HCT116 (cell line): ENCODE measurements around the gene FAM3B. TPM values are rescaled to one million over a fixed set of nuclear protein-coding genes. Genes with fewer than 3 reads are reported as not detected.

ENCODE experiments used
- ATAC-seq: fragments of 200-7000 bp; cut with Tn5 transposase; 2 replicates; pipeline ENCODE4 v1.9.1; 2020; ENCODE audit warnings: mild to moderate bottlenecking, moderate library complexity
- BruUV-seq: library from RNA; stranded (reverse); fragments of 400-500 nt; replicated peaks from 2 replicates; lab custom pipeline; 2021; lab: Mats Ljungman, UMichigan
- CTCF ChIA-PET: fragments of 300-600 bp; sonication (Branson Sonifier 250); formaldehyde crosslinking; loops from one replicate; lab custom pipeline; 2021; ENCODE audit warnings: antibody characterized with exemption; lab: Charles Lee
- POLR2A ChIA-PET: fragments of 300-600, 350-600 bp; sonication (Branson Sonifier 250); formaldehyde crosslinking; loops from one replicate; lab custom pipeline; 2021; ENCODE audit warnings: antibody characterized with exemption; lab: Charles Lee
- RAD21 ChIA-PET, 2 experiments: fragments of 300-600 bp; sonication (Branson Sonifier 250); formaldehyde crosslinking; loops; one replicate each; lab custom pipeline; 2023; ENCODE audit warnings: low total read pairs in 2 of 2; ENCODE audit not compliant: uncharacterized antibody in 2 of 2, unreplicated experiment in 2 of 2, low non-redundant PET in 1 of 2; lab: Charles Lee
- DNase-seq: peaks from one replicate; pipeline ENCODE4 v3.0.0-alpha.2; 2010; ENCODE audit warnings: low read depth, low spot score
- H2AFZ ChIP-seq: fragments of 200-600 bp; shearing (Covaris generic), sonication (generic); 2 replicates; pipeline ENCODE4 v1.6.1; 2017; ENCODE audit warnings: low read depth, mixed run types, mixed read lengths, antibody characterized with exemption, low read length; ENCODE audit not compliant: poor library complexity, severe bottlenecking
- H3K27ac ChIP-seq: 2 replicates; pipeline ENCODE4 v1.5.1; 2012; ENCODE audit warnings: low read depth, low read length
- H3K27me3 ChIP-seq: fragments of 200-600 bp; sonication (generic); 2 replicates; pipeline ENCODE4 v1.6.1; 2016; ENCODE audit warnings: mixed run types, low read length, mixed read lengths; ENCODE audit not compliant: insufficient read depth
- H3K36me3 ChIP-seq, 2 experiments: fragments of 200-500 bp in 1 of 2; fragments of 200-600 bp in 1 of 2; sonication (Bioruptor generic) in 1 of 2; sonication (generic) in 1 of 2; 2 replicates each; pipeline versions ENCODE4 v1.5.1 to v1.6.1; 2014 to 2016; ENCODE audit warnings: low read length in 2 of 2, inconsistent platforms in 1 of 2, mixed read lengths in 1 of 2, mixed run types in 1 of 2; ENCODE audit not compliant: insufficient read depth in 2 of 2, control insufficient read depth in 1 of 2
- H3K4me1 ChIP-seq, 2 experiments: fragments of 200-600 bp in 1 of 2; sonication (generic) in 1 of 2; 2 replicates each; pipeline versions ENCODE4 v1.5.1 to v1.6.1; 2012 to 2017; ENCODE audit warnings: low read length in 2 of 2, inconsistent platforms in 1 of 2, mild to moderate bottlenecking in 1 of 2, mixed read lengths in 1 of 2, mixed run types in 1 of 2, moderate library complexity in 1 of 2; ENCODE audit not compliant: insufficient read depth in 2 of 2, control insufficient read depth in 1 of 2
- H3K4me2 ChIP-seq: fragments of 200-600 bp; sonication (generic); 2 replicates; pipeline ENCODE4 v1.6.1; 2017; ENCODE audit warnings: mixed run types, low read length, mixed read lengths
- H3K4me3 ChIP-seq, 2 experiments: fragments of 200-600 bp in 1 of 2; sonication (generic) in 1 of 2; replicated peaks in 1 of 2; 2 replicates each; pipeline ENCODE4 v1.5.1; 2011 to 2016; ENCODE audit warnings: low read length in 2 of 2, control low read depth in 1 of 2, low read depth in 1 of 2, mild to moderate bottlenecking in 1 of 2, mixed read lengths in 1 of 2, mixed run types in 1 of 2
- H3K79me2 ChIP-seq: fragments of 200-600 bp; sonication (generic); 2 replicates; pipeline ENCODE4 v1.6.1; 2017; ENCODE audit warnings: mild to moderate bottlenecking, mixed run types, low read length, moderate library complexity, mixed read lengths; ENCODE audit not compliant: insufficient read depth
- H3K9ac ChIP-seq: fragments of 200-600 bp; sonication (generic); 2 replicates; pipeline ENCODE4 v1.6.1; 2016; ENCODE audit warnings: low read length, mixed read lengths
- H3K9me2 ChIP-seq: fragments of 200-600 bp; sonication (generic), shearing (Covaris generic); 2 replicates; pipeline ENCODE4 v1.6.1; 2017; ENCODE audit warnings: mixed run types, mild to moderate bottlenecking, moderate library complexity; ENCODE audit not compliant: insufficient read depth
- H3K9me3 ChIP-seq, 2 experiments: fragments of 200-500 bp in 1 of 2; fragments of 200-600 bp in 1 of 2; sonication (Bioruptor generic) in 1 of 2; sonication (generic) in 1 of 2; 2 replicates each; pipeline ENCODE4 v1.6.1; 2014 to 2017; ENCODE audit warnings: low read length in 2 of 2, mixed read lengths in 2 of 2, inconsistent platforms in 1 of 2, low read depth in 1 of 2, mild to moderate bottlenecking in 1 of 2, mixed run types in 1 of 2, moderate library complexity in 1 of 2; ENCODE audit not compliant: control insufficient read depth in 1 of 2, insufficient read depth in 1 of 2
- H4K20me1 ChIP-seq: fragments of 200-600 bp; sonication (generic), shearing (Covaris generic); 2 replicates; pipeline ENCODE4 v1.6.1; 2017; ENCODE audit warnings: mixed run types, mild to moderate bottlenecking, moderate library complexity; ENCODE audit not compliant: insufficient read depth
- ATF3 ChIP-seq: IDR thresholded peaks from 2 replicates; pipeline ENCODE4 v1.6.1; 2012
- CBX3 ChIP-seq: IDR thresholded peaks from 2 replicates; pipeline ENCODE4 v1.6.1; 2012; ENCODE audit warnings: low read depth
- CEBPB ChIP-seq: IDR thresholded peaks from 2 replicates; pipeline ENCODE4 v1.6.1; 2012; ENCODE audit warnings: low read depth
- CTCF ChIP-seq, 3 experiments: fragments of 200-600 bp in 1 of 3; sonication (generic) in 1 of 3; IDR thresholded peaks in 2 of 3; conservative IDR thresholded peaks in 1 of 3; 2 replicates each; pipeline ENCODE4 v1.5.1; 2012 to 2017; ENCODE audit warnings: low read depth in 2 of 3, low read length in 2 of 3, antibody characterized with exemption in 1 of 3, borderline replicate concordance in 1 of 3, control low read depth in 1 of 3, mild to moderate bottlenecking in 1 of 3, mixed read lengths in 1 of 3, mixed run types in 1 of 3, moderate library complexity in 1 of 3; ENCODE audit not compliant: insufficient read depth in 1 of 3
- EGR1 ChIP-seq: IDR thresholded peaks from 2 replicates; pipeline ENCODE4 v1.6.1; 2012; ENCODE audit warnings: low read depth
- ELF1 ChIP-seq: IDR thresholded peaks from 2 replicates; pipeline ENCODE4 v1.6.1; 2012; ENCODE audit warnings: low read depth, borderline replicate concordance
- EZH2 ChIP-seq: fragments of 200-600 bp; sonication (generic); IDR thresholded peaks from 2 replicates; pipeline ENCODE4 v1.6.1; 2017; ENCODE audit warnings: antibody characterized with exemption, mixed run types
- EZH2phosphoT487 ChIP-seq: fragments of 200-600 bp; IDR thresholded peaks from 2 replicates; pipeline ENCODE4 v1.6.1; 2018; ENCODE audit warnings: antibody characterized with exemption, borderline replicate concordance
- JUND ChIP-seq: IDR thresholded peaks from 2 replicates; pipeline ENCODE4 v1.6.1; 2012
- MAX ChIP-seq: IDR thresholded peaks from 2 replicates; pipeline ENCODE4 v1.6.1; 2012
- POLR2A ChIP-seq: IDR thresholded peaks from 2 replicates; pipeline ENCODE4 v1.7.0; 2011; ENCODE audit warnings: borderline replicate concordance; ENCODE audit not compliant: insufficient read depth, insufficient read length; ENCODE audit errors: extremely low read depth
- POLR2AphosphoS5 ChIP-seq: IDR thresholded peaks from 2 replicates; pipeline ENCODE4 v1.6.1; 2011; ENCODE audit warnings: mild to moderate bottlenecking, low read depth, low read length, moderate library complexity
- SIN3A ChIP-seq: IDR thresholded peaks from 2 replicates; pipeline ENCODE4 v1.6.1; 2012; ENCODE audit warnings: low read depth
- SP1 ChIP-seq: IDR thresholded peaks from 2 replicates; pipeline ENCODE4 v1.6.1; 2012; ENCODE audit warnings: low read depth
- SRF ChIP-seq: IDR thresholded peaks from 2 replicates; pipeline ENCODE4 v1.6.1; 2012; ENCODE audit warnings: low read depth
- TCF7L2 ChIP-seq: IDR thresholded peaks from 2 replicates; pipeline ENCODE4 v1.7.0; 2011; ENCODE audit warnings: borderline replicate concordance, inconsistent platforms; ENCODE audit not compliant: insufficient read depth, insufficient read length; ENCODE audit errors: extremely low read depth
- YY1 ChIP-seq: IDR thresholded peaks from 2 replicates; pipeline ENCODE4 v1.6.1; 2011; ENCODE audit warnings: low read length, low read depth, moderate library complexity, mild to moderate bottlenecking; ENCODE audit not compliant: insufficient replicate concordance; ENCODE audit errors: extremely low read depth
- ZBTB33 ChIP-seq: IDR thresholded peaks from 2 replicates; pipeline ENCODE4 v1.6.1; 2011; ENCODE audit warnings: mild to moderate bottlenecking, low read length, moderate library complexity; ENCODE audit not compliant: insufficient replicate concordance; ENCODE audit errors: extremely low read depth
- ZNF274 ChIP-seq: fragments of 200-500 bp; sonication (Bioruptor generic); IDR thresholded peaks from 2 replicates; pipeline ENCODE4 v1.6.1; 2014; ENCODE audit warnings: mild to moderate bottlenecking, low read depth, low read length, inconsistent platforms
- intact Hi-C: fragments of 100-400 bp; cut with micrococcal nuclease; formaldehyde crosslinking; loops from 2 replicates; pipeline ENCODE4 v1.10.0; 2022
- total RNA-seq: library from RNA; stranded (reverse); gene quantifications from one replicate; pipeline ENCODE4 v1.2.1, GENCODE V29; 2021; ENCODE audit not compliant: unreplicated experiment
- TF ChIP-seq, protein P1 (sequence below): IDR thresholded peaks from 2 replicates; pipeline ENCODE4 v1.6.1; 2012; ENCODE audit warnings: low read depth

Gene FAM3B
- total RNA-seq, 1 experiment from 2014 or later = not detected

DNA sequence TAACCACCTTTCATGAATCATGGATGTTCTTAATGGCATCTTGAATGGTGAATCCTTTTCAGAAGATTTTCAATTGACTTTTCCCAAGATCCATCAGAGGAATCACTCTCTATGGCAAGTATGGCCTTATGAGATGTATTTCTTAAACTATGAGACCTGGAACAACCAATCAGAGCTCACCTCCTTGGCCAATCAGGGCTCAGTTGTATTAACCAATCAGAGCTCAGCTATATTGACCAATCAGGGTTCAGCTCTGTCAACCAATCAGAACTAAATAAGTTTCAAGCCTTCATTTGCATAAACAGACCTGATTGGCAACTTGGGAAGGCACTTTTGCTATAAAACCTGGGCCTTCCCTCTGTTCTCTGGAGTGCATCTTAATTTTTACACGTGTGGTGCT, 13.6 kb upstream of the FAM3B start:
- ATAC-seq = no peak
- Histone ChIP-seq H3K4me1 (no peaks in the 10 kb centered on the region), H3K36me3 (no peaks in the 10 kb centered on the region), H3K79me2 (no peaks in the 10 kb centered on the region), H4K20me1 (no peaks in the 10 kb centered on the region), H3K27ac (no peak overlapping the region), H3K27me3 (peaks cover 11% of the 10 kb centered on the region; the same call in 1 of the 2 replicates), H3K4me3 (no peak overlapping the region), H2AFZ (no peak overlapping the region), H3K9ac (no peak overlapping the region), H3K4me2 (no peak overlapping the region), H3K9me3 (no peaks in the 10 kb centered on the region), H3K9me2 (no peaks in the 10 kb centered on the region)
- ChIA-PET POLR2A (no interaction called here), CTCF (interaction anchor here (1.0 kb wide), 1 partner anchor 20 kb away, joined by 3 read pairs; no protein-coding TSS in a partner anchor), RAD21 (no interaction called here)
- no peak for TF ChIP-seq EGR1
- TF ChIP-seq EZH2phosphoT487 = no peak
- TF ChIP-seq ATF3 = no peak
- no peak for TF ChIP-seq JUND
- TF ChIP-seq CBX3 = no peak
- no peak for TF ChIP-seq ZBTB33
- TF ChIP-seq SIN3A = no peak
- TF ChIP-seq POLR2AphosphoS5 = no peak
- TF ChIP-seq POLR2A = no peak
- TF ChIP-seq SRF = no peak
- TF ChIP-seq MAX = no peak
- TF ChIP-seq SP1 = no peak
- no peak for TF ChIP-seq YY1
- TF ChIP-seq ZNF274 = no peak
- TF ChIP-seq, protein P1, sequence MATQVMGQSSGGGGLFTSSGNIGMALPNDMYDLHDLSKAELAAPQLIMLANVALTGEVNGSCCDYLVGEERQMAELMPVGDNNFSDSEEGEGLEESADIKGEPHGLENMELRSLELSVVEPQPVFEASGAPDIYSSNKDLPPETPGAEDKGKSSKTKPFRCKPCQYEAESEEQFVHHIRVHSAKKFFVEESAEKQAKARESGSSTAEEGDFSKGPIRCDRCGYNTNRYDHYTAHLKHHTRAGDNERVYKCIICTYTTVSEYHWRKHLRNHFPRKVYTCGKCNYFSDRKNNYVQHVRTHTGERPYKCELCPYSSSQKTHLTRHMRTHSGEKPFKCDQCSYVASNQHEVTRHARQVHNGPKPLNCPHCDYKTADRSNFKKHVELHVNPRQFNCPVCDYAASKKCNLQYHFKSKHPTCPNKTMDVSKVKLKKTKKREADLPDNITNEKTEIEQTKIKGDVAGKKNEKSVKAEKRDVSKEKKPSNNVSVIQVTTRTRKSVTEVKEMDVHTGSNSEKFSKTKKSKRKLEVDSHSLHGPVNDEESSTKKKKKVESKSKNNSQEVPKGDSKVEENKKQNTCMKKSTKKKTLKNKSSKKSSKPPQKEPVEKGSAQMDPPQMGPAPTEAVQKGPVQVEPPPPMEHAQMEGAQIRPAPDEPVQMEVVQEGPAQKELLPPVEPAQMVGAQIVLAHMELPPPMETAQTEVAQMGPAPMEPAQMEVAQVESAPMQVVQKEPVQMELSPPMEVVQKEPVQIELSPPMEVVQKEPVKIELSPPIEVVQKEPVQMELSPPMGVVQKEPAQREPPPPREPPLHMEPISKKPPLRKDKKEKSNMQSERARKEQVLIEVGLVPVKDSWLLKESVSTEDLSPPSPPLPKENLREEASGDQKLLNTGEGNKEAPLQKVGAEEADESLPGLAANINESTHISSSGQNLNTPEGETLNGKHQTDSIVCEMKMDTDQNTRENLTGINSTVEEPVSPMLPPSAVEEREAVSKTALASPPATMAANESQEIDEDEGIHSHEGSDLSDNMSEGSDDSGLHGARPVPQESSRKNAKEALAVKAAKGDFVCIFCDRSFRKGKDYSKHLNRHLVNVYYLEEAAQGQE = no peak
- no peak for TF ChIP-seq CTCF (IDR thresholded peaks at IDR 0.05 in 2 of 3, conservative IDR thresholded peaks at IDR 0.05 in 1 of 3; ENCODE audit: borderline replicate concordance in 1 of 3, insufficient read depth in 1 of 3, low read depth in 2 of 3, low read length in 2 of 3)
- TF ChIP-seq CEBPB = no peak
- TF ChIP-seq ELF1 = no peak
- no peak for TF ChIP-seq TCF7L2
- no peak for TF ChIP-seq EZH2
- intact Hi-C loops = no loop called here
- no TSS peak for BruUV-seq
- no peak for DNase-seq
